Activated CD8-positive, alpha-beta memory T cell treated with anti-CD3 and anti-CD28 coated beads, Interleukin-2, amount 10 ng/mL, durations not matched to agents 7 days and 5 days (primary cell): ENCODE results near the gene SAYSD1. TPM values are rescaled to one million over a fixed set of nuclear protein-coding genes. Genes with fewer than 3 reads are reported as not detected.
A peak's percentile ranks its signal among the peaks of the same experiment; 100 is the strongest.
"Not testable (repeated sequence)": the region's sequence is repeated elsewhere in the genome, so short reads cannot be mapped to it uniquely, and the experiment has no call there.

Experiments used
- ATAC-seq: fragments of 150-1000 bp; cut with Tn5 transposase; one replicate; pipeline ENCODE4 v1.10.0; 2021; ENCODE audit warnings: moderate library complexity
- CTCF ChIA-PET: fragments of 350-600 bp; sonication (Branson Sonifier 250); formaldehyde crosslinking; loops from one replicate; lab custom pipeline; 2021; ENCODE audit warnings: antibody characterized with exemption; lab: Charles Lee
- DNase-seq: peaks from one replicate; pipeline ENCODE4 v3.0.0-alpha.2; 2020
- H3K27ac Mint-ChIP-seq: one replicate; pipeline ENCODE4 v1.8.0; 2021; ENCODE audit warnings: mild to moderate bottlenecking, mixed read lengths
- H3K27me3 Mint-ChIP-seq: one replicate; pipeline ENCODE4 v1.8.0; 2021; ENCODE audit warnings: mixed read lengths
- H3K36me3 Mint-ChIP-seq: one replicate; pipeline ENCODE4 v1.8.0; 2021; ENCODE audit warnings: mild to moderate bottlenecking, mixed read lengths
- H3K4me1 Mint-ChIP-seq: one replicate; pipeline ENCODE4 v1.8.0; 2021; ENCODE audit warnings: mixed read lengths
- H3K4me3 Mint-ChIP-seq: one replicate; pipeline ENCODE4 v1.8.0; 2021; ENCODE audit warnings: mild to moderate bottlenecking, moderate library complexity, mixed read lengths
- H3K9me3 Mint-ChIP-seq: one replicate; pipeline ENCODE4 v1.8.0; 2022; ENCODE audit warnings: low read depth, mixed read lengths
- total RNA-seq, 2 experiments: library from RNA; stranded (reverse); gene quantifications; one replicate each; pipeline ENCODE4 v1.2.3, GENCODE V29; 2021

The SAYSD1 gene, protein sequence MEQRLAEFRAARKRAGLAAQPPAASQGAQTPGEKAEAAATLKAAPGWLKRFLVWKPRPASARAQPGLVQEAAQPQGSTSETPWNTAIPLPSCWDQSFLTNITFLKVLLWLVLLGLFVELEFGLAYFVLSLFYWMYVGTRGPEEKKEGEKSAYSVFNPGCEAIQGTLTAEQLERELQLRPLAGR
- total RNA-seq = 10 to 100 TPM in 1 of 2 experiments, 1 to 10 TPM in 1; 9.1 to 11.4 TPM

DNA sequence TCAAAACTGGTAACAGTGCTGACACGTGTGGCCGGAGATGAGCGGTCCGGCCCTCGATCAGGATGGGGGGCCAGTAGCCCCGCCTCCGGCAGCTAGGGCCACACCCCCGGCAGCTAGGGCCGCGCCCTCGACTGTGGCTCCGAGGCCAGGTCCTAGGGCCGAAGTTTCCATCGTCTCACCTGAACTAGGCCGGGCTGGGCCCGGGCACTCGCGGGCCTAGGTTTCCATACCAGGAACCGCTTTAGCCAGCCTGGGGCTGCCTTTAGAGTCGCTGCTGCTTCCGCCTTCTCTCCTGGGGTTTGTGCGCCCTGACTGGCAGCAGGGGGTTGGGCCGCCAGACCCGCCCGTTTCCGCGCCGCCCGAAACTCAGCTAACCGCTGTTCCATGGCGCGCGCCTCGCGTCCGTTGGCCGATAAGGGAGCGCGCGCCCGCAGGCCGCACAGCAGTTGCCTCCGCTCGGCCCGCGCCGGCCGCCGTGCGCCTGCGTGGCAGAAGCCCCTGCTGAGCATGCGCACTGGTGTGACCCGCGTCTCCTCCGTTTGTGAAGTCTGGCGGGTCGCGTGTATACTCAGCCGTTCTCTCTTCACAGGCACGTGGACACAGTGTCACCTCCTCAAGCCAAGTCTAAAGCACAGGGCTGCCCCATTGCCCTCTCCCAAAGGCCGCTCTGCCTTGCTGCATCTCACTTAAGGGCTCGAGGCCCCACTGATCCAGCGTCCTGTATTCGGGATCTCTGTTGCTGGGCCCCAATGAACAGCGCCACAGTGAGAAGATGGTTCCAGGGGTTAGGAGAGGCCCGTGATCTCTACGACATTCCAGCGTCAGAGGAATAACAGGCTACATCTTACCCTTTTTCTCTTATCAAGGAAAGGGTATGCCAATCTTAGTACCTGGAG is at the start of gene SAYSD1:
Gene SAYSD1, minus strand, starts transcription at position 483 of the 896 bp plus-strand sequence. Its CDS starts 97 bp downstream, at position 386.
- Mint-ChIP-seq H3K27ac (peak within 1 kb of the TSS; percentile 97), H3K4me1 (peaks cover 50% of the 10 kb centered on the region), H3K4me3 (peak within 1 kb of the TSS; percentile 87), H3K36me3 (peaks cover 7% of the 10 kb centered on the region), H3K27me3 (peaks cover 2% of the 10 kb centered on the region), H3K9me3 (no peaks in the 10 kb centered on the region)
- CTCF ChIA-PET = interaction anchor here (0.8 to 3.6 kb wide), 10 partner anchors 13 to 402 kb away, joined by 3 to 9 read pairs (median 4); partner anchors contain the start of gene KCNK5
- ATAC-seq (peak; percentile 90), DNase-seq (peak; percentile 95)

DNA sequence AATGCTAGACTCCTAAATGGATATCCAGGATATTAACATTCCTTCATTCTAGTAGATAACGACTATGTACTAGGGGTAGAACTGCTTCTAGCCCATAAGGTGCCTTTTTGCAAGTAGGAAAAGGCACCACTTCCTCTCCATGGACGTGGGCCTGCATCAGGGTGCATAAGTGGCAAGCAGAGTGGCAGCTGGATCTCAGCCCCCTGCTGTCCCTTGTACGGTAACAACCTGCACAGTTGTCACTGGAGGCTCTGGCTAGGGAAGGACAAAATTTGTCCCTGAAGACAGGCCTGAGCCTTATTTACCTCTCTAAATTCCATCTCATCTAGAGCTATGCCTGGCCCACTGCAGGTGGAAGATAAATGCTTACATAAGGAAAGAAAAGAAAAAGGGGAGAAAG is 42.5 kb upstream of the SAYSD1 start:
- Mint-ChIP-seq H3K36me3 (peaks cover 10% of the 10 kb centered on the region), H3K27me3 (no peaks in the 10 kb centered on the region), H3K9me3 (no peaks in the 10 kb centered on the region), H3K4me3 (no peak overlapping the region), H3K4me1 (peaks cover 12% of the 10 kb centered on the region), H3K27ac (no peak overlapping the region)
- no peak for ATAC-seq
- CTCF ChIA-PET = interaction anchor here (1.0 to 4.1 kb wide), 4 partner anchors 9 to 284 kb away, joined by 3 to 25 read pairs (median 5); no protein-coding TSS in a partner anchor
- DNase-seq = no peak

DNA sequence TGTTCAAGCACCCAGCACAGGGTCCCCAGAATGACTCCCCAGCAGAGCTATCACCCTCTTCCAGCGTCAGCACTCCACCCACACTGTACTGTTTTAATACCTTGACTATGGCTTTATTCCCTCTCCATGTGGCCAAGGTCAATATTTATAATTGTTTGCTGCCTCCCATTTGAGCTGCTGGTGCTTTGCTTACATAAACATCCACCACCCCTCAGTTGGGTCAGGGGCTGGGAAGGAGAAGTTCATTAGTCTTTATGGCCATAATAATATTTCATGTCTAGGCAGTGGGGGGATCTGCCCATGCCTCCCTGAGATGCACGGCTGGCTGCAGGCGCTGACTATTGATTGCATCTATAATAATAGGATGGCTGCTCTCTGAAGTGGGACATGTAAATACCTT is 41.8 kb upstream of the SAYSD1 start:
- CTCF ChIA-PET = interaction anchor here (0.9 to 4.1 kb wide), 5 partner anchors 9 to 284 kb away, joined by 3 to 25 read pairs (median 4); no protein-coding TSS in a partner anchor
- H3K27ac Mint-ChIP-seq = no peak overlapping the region
- H3K4me3 Mint-ChIP-seq = no peak overlapping the region
- H3K27me3 Mint-ChIP-seq = peaks cover 6% of the 10 kb centered on the region
- peaks cover 10% of the 10 kb centered on the region for H3K36me3 Mint-ChIP-seq
- no peaks in the 10 kb centered on the region for H3K9me3 Mint-ChIP-seq
- ATAC-seq (no peak), DNase-seq (no peak)
- peaks cover 18% of the 10 kb centered on the region for H3K4me1 Mint-ChIP-seq

DNA sequence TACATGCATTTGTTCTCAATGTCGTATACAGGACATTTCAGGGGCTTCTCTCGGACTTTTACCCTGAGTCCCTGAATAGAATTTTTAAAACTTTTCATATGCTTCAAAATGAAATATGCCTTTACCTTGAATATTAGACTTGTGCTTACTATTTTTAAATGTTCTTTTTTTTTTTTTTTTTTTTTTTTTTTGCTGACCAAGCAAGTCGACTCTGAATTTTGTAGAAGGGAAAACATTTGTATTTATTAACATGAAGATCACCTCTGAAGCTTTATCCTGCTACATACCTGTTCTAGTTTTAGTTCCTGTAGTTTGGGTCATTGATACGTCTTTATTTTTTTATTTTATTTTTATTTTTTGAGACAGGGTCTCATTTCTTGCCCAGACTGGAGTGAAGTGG is 39.7 kb upstream of the SAYSD1 start:
- DNase-seq (no peak), ATAC-seq (no peak)
- CTCF ChIA-PET = interaction anchor here (1.9 kb wide), 1 partner anchor 12 kb away, joined by 7 read pairs; no protein-coding TSS in a partner anchor
- H3K36me3 Mint-ChIP-seq = peaks cover 5% of the 10 kb centered on the region
- no peak overlapping the region for H3K4me3 Mint-ChIP-seq
- peaks cover 19% of the 10 kb centered on the region for H3K27me3 Mint-ChIP-seq
- no peak overlapping the region for H3K27ac Mint-ChIP-seq
- H3K4me1 Mint-ChIP-seq = peaks cover 21% of the 10 kb centered on the region
- H3K9me3 Mint-ChIP-seq = no peaks in the 10 kb centered on the region

DNA sequence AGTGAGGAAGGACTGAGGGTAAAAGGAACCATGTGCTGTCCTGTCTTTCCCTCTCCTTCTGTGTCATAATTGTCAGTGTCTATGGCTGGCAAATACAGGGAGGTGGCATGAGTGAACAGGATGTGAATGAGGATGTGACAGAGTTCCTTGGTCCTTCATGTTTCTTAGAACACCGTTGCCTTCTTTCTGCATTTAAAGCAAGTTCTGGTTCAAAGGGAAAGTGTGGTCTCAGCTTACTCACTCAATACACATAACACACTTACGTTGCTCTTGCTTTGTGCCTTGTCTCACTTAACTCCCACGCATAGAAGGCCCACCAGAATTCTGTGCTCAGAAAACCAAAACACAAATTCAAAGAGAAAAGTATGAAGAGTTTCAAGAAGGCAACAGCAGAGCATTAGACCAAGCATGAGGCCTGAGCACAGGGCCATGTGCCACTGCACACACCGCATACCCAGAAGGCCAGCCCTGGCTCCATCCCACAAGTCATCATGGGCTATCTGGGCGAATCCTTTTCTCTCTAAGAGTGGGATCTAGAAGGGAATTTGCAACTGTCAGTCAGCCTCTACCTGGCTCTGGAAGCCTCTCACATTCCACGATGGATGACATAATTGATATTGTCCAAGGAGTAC is 38.9 kb upstream of the SAYSD1 start:
- Mint-ChIP-seq H3K9me3 (no peaks in the 10 kb centered on the region), H3K4me3 (no peak overlapping the region), H3K36me3 (peaks cover 1% of the 10 kb centered on the region), H3K4me1 (peaks cover 21% of the 10 kb centered on the region), H3K27ac (peak overlapping the region; percentile 45), H3K27me3 (peaks cover 26% of the 10 kb centered on the region)
- CTCF ChIA-PET = interaction anchor here (0.8 kb wide), 1 partner anchor 11 kb away, joined by 3 read pairs; no protein-coding TSS in a partner anchor
- peak; percentile 82 for ATAC-seq
- DNase-seq = peak; percentile 59

DNA sequence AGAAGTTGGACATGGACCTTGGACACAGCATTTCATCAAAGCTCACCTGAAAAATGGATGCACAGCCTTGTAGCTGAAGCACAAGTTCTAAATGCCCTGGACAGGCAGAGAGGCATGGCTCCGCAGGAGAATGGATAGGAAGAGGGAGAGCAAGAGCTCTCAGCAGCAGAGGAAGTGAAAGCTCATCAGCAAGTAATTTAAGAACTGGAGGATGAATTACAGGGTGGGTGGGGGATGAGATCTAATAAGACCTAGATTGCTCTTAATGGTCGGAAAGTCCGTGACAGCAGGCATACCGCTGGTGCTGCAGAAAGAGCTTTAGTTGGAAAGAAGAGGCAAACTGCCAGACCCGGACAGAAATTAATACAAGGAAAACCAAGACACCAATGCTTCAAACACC is 37.3 kb upstream of the SAYSD1 start:
- CTCF ChIA-PET = interaction anchor here (1.6 to 2.1 kb wide), 2 partner anchors 151 to 279 kb away, joined by 3 to 12 read pairs; no protein-coding TSS in a partner anchor
- Mint-ChIP-seq H3K27ac (no peak overlapping the region), H3K4me3 (no peak overlapping the region), H3K4me1 (peaks cover 28% of the 10 kb centered on the region), H3K36me3 (no peaks in the 10 kb centered on the region), H3K9me3 (no peaks in the 10 kb centered on the region), H3K27me3 (peaks cover 31% of the 10 kb centered on the region)
- ATAC-seq (no peak), DNase-seq (no peak)

DNA sequence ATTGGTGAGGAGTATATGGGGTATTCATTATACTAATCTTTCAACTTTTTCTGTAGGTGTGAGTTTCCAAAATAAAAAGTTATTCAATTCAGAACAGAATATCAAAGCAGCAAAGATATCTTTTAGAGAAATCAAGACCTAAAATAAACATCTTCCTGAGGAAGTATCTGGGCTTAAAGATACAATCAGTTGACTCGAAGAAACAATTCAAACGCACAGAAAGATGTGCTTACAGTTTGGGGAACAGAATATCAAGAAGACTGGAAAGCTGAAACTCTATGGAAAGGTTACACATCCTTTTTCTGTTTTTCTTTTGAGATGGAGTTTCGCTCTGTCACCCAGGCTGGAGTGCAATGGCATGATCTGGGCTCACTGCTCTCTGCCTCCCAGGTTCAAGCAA is 36.2 kb upstream of the SAYSD1 start:
- Mint-ChIP-seq H3K36me3 (no peaks in the 10 kb centered on the region), H3K4me3 (no peak overlapping the region), H3K27ac (no peak overlapping the region), H3K4me1 (peaks cover 28% of the 10 kb centered on the region), H3K9me3 (no peaks in the 10 kb centered on the region), H3K27me3 (peaks cover 31% of the 10 kb centered on the region)
- ATAC-seq (no peak), DNase-seq (no peak)
- CTCF ChIA-PET = interaction anchor here (2.1 kb wide), 1 partner anchor 152 kb away, joined by 12 read pairs; no protein-coding TSS in a partner anchor

DNA sequence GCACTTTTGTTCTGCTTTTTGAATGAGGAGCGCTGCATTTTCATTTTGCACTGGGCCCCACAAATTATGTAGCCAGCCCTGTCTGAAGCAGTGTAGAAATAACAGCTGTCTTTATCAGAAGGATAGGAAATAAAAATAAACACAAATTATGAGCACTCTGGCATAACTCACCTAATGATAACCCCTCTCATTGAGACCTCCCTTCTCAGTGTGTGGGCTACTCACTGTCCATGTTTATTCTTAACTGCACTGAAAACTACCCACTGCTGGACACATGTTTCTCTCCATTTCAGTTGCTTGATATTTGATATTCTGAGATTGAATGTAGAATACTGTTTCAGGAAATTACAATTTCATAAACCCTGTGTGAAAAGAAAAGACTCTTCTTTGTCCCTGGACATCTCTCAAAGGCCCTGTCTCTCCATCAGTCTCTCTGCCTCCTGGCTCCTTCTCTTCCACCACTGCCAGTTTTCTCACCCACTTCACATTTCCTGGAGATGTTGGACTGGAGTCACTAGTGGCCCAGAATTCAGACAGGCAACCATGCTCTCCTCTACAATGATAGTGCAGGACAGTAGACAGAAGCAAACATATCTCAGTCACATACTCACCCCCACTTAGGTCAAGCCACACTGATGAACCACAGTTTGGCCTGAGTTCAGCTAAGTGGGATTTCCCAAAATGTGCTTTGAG is 29.6 kb upstream of the SAYSD1 start:
- CTCF ChIA-PET = no interaction called here
- DNase-seq (no peak), ATAC-seq (no peak)
- Mint-ChIP-seq H3K27me3 (peaks cover 24% of the 10 kb centered on the region), H3K27ac (no peak overlapping the region), H3K9me3 (peaks cover 2% of the 10 kb centered on the region), H3K4me3 (no peak overlapping the region), H3K4me1 (peaks cover 7% of the 10 kb centered on the region), H3K36me3 (peaks cover 2% of the 10 kb centered on the region)

DNA sequence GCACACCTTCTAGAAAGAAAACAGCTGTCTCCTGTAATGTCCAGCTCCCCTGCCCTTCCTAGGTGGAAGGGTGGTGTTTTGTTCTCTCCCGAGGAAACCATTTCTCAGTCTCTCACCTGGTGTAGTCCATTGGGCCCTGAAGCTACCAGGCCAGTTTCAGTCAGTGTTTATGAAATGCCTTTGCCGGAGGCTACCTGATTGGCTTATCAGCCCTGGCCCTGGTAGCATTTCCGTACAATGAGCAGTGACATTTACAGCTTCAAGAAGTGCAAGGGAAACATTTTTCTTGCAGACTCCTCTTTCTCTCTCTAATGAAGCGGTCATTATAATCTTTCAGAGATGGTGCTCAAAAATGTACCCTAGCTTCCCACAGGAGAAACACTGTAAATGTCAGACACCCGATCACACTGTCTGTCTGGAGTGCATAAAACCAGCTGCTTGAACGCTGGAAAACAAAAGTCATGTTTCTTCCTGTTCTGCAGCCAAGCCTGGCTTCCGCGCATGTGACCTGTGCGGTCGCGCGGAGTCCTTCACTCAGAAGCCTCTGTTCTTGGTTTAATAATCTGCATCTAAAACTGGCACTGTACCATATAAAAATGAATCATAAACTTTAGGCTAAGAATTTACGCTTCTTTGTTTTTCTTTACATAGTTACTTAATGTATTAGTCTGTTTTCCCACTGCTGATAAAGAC is 28.4 kb upstream of the SAYSD1 start:
- H3K27ac Mint-ChIP-seq = no peak overlapping the region
- CTCF ChIA-PET = no interaction called here
- H3K4me3 Mint-ChIP-seq = no peak overlapping the region

DNA sequence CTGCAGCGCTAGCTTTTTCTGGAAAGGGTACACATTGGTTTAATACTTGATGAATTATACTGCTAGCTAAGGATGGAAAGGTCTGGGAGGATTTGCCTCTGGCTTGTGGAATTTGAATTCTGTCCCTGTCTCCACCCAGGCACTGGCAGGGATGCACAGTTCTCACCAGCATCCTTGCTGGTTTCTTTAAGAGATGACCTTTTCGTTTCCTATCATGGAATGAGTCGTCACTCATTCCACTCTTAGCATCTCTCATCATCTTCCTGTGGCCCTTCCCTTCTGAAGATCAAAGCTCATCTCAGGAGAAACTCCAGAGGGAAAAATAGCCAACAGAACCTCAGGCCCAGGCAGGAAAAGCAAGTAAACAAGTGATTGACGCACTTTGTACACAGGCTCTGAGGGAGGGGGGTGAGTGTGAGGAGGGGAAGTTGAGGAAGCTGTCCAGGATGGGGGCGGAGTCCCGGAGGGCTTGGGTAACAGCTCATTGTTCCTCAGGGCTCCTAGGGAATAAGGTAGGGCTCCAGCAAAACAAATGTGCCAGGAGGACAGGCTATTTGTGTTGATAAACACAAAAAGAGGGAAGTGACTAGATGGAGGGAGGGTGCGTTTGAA is 25.7 kb upstream of the SAYSD1 start:
- H3K27ac Mint-ChIP-seq = no peak overlapping the region
- no peak for DNase-seq
- H3K36me3 Mint-ChIP-seq = peaks cover 2% of the 10 kb centered on the region
- H3K4me1 Mint-ChIP-seq = no peaks in the 10 kb centered on the region
- peaks cover 2% of the 10 kb centered on the region for H3K9me3 Mint-ChIP-seq
- H3K4me3 Mint-ChIP-seq = no peak overlapping the region
- no peak for ATAC-seq
- peaks cover 14% of the 10 kb centered on the region for H3K27me3 Mint-ChIP-seq
- CTCF ChIA-PET = no interaction called here

More for the DNA sequence above, 28.4 kb upstream of the SAYSD1 start:
- Mint-ChIP-seq H3K9me3 (peaks cover 2% of the 10 kb centered on the region), H3K4me1 (peaks cover 7% of the 10 kb centered on the region), H3K36me3 (peaks cover 2% of the 10 kb centered on the region), H3K27me3 (peaks cover 15% of the 10 kb centered on the region)
- ATAC-seq = no peak
- DNase-seq = no peak

DNA sequence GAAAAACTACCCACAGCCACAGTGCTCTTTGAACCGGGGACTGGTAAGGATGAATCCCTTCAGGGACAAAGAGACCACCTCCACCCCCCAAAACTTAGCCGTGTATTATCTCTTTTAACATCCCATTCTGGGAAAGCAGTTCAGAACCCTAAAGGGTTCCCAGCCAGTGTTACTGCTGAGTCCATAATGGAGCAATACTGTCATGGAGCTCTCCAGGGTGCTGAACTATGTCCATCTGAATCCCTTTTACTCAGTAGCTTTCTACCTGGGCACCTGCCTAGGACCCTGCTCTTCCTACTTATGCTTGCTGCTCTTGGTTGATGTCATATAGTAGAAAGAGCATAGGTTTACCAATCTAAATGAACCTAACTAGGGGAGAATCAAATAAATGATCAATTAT is 22.3 kb upstream of the SAYSD1 start:
- no peaks in the 10 kb centered on the region for H3K4me1 Mint-ChIP-seq
- no peak overlapping the region for H3K4me3 Mint-ChIP-seq
- CTCF ChIA-PET = no interaction called here
- ATAC-seq = peak; percentile 27
- peak; percentile 68 for DNase-seq
- H3K27ac Mint-ChIP-seq = no peak overlapping the region
- H3K27me3 Mint-ChIP-seq = peaks cover 11% of the 10 kb centered on the region
- H3K9me3 Mint-ChIP-seq = no peaks in the 10 kb centered on the region
- H3K36me3 Mint-ChIP-seq = no peaks in the 10 kb centered on the region

DNA sequence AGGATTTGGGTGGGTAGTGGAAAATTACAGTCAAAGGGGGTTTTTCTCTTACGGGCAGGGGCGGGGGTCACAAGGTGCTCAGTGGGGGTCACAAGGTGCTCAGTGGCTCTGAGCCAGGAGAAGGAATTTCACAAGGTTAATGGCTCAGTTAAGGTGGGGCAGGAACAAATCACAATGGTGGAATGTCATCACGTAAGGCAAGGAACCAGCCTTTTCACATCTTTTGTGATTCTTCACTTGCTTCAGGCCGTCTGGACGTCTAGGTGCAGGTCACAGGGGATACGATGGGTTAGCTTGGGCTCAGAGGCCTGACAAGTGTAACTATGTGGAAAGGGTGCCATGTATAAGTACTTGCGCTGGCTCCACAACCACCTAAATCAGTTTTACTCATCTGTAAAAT is 21.2 kb upstream of the SAYSD1 start:
- H3K4me3 Mint-ChIP-seq, ATAC-seq, H3K4me1 Mint-ChIP-seq, H3K27ac Mint-ChIP-seq, DNase-seq, H3K9me3 Mint-ChIP-seq, CTCF ChIA-PET, H3K36me3 Mint-ChIP-seq, H3K27me3 Mint-ChIP-seq: not testable (repeated sequence)
